GM12873 (cell line): Measurements from ENCODE around the gene TOX3.
A peak's percentile ranks its signal among the peaks of the same experiment; 100 is the strongest.

ENCODE experiments used
- CTCF ChIP-seq: IDR thresholded peaks from 2 replicates; pipeline ENCODE4 v1.5.1; 2012; ENCODE audit warnings: low read depth, mild to moderate bottlenecking, moderate library complexity, low read length, control low read depth; ENCODE audit not compliant: insufficient read depth; ENCODE audit errors: missing control alignments

TOX3 gene

GRCh38 chr16:52581530-52581929, 34.6 kb upstream of the TOX3 start:
- peak; percentile 21 for TF ChIP-seq CTCF

- no peak for TF ChIP-seq CTCF
Observed at GRCh38 chr16:52580488-52580887, 33.5 kb upstream of the TOX3 start.

GRCh38 chr16:52578829-52579498, 32.0 kb upstream of the TOX3 start:
- no peak for TF ChIP-seq CTCF

- no peak for TF ChIP-seq CTCF
Observed at GRCh38 chr16:52578007-52578828, 31.3 kb upstream of the TOX3 start.

GRCh38 chr16:52577130-52577706, 30.3 kb upstream of the TOX3 start:
- TF ChIP-seq CTCF, result no peak

- TF ChIP-seq CTCF, result no peak
Observed at GRCh38 chr16:52573365-52574299, 26.7 kb upstream of the TOX3 start.
